ENCODE measurements around the gene RABEP2.

The RABEP2 gene

GRCh38 chr16:28915181-28915580, 9.9 kb downstream of the RABEP2 start:
- no peak overlapping the region for H3K4ac ChIP-seq (ENCODE audit: low read length)
- no peak overlapping the region for H3K14ac ChIP-seq (ENCODE audit: low read length)
- H2AK5ac ChIP-seq (ENCODE audit: low read depth, low read length) = no peak overlapping the region
- no peaks in the 10 kb centered on the region for H3K9me3 ChIP-seq (replicated peaks in 1 of 2; ENCODE audit: control insufficient read depth in 2 of 2, insufficient read depth in 1 of 2, low read depth in 1 of 2, low read length in 2 of 2)
- no peaks in the 10 kb centered on the region for H3K27me3 ChIP-seq (ENCODE audit: control insufficient read depth in 3 of 3, insufficient read depth in 3 of 3, low read depth in 1 of 3, low read length in 3 of 3)
- no peak overlapping the region for H2BK15ac ChIP-seq (ENCODE audit: low read length)
- H2BK12ac ChIP-seq (ENCODE audit: low read length) = no peak overlapping the region
- H3K4me2 ChIP-seq (ENCODE audit: insufficient read depth, low read length, poor library complexity, severe bottlenecking) = no peak overlapping the region
- H3K18ac ChIP-seq (ENCODE audit: low read length) = no peak overlapping the region
- DNase-seq (ENCODE audit: low spot score) = no peak
- no peak overlapping the region for H2BK5ac ChIP-seq (ENCODE audit: low read length)
- no peak overlapping the region for H3K4me3 ChIP-seq (ENCODE audit: low read length in 2 of 2)
- peaks cover 4 to 49% of the 10 kb centered on the region in 2 donors for H3K36me3 ChIP-seq (replicated peaks in 1 of 2; ENCODE audit: control insufficient read depth in 2 of 2, insufficient read depth in 2 of 2, low read length in 2 of 2)
- H3K9ac ChIP-seq (ENCODE audit: low read depth, low read length, poor library complexity) = no peak overlapping the region
- H4K91ac ChIP-seq (ENCODE audit: low read depth, low read length, poor library complexity) = no peak overlapping the region
- H4K8ac ChIP-seq (ENCODE audit: low read depth, low read length) = no peak overlapping the region
- no peak overlapping the region for H3K23ac ChIP-seq (ENCODE audit: low read depth, low read length, poor library complexity)
- H3K4me1 ChIP-seq (ENCODE audit: control insufficient read depth in 2 of 2, insufficient read depth in 1 of 2, low read depth in 1 of 2, low read length in 2 of 2) = no peaks in the 10 kb centered on the region
- H3K27ac ChIP-seq (replicated peaks; ENCODE audit: low read length) = no peak overlapping the region
- H3K79me1 ChIP-seq (ENCODE audit: low read depth, low read length) = peaks cover 2% of the 10 kb centered on the region
- H2AFZ ChIP-seq (ENCODE audit: low read length) = no peak overlapping the region
- H2BK120ac ChIP-seq (ENCODE audit: low read depth, low read length) = no peak overlapping the region

DNA sequence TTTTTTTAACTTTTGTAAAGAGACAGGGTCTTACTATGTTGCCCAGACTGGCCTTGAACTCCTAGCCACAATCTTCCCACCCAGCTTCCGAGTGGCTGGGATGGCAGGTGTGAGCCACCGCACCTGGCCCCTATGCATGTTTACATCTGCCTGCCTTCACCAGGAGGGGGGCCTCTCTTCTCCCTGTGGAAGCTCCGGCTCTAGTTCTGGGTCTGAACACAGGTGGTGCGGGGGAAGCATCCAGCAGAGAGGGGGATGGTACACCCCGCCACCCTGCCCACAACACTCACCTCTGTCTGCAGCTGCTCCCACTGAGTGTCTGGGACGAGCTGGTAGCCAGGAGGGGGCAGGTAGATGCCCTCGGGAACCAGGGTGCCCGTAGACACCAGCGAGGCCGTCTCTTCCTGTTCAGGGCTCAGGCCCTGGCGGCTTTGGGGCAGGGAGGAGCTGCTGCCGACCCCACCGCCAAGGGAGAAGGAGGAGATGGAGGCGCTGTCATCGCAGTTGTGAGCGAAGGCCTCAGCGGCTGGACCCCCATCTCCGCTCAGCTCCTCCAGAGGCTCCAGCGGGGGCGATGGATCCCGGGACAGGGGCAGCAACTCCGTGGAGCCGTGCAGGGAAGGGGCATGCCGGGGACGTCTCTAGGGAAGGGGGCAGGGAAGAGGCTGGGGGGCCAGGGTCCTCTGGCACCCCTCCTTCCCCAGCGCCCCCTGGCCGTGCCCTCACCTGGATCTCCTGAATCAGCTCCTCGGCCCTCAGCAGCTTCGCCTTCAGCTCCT, 10.9 kb downstream of the RABEP2 start:
- H2BK5ac ChIP-seq (ENCODE audit: low read length) = no peak overlapping the region

DNA sequence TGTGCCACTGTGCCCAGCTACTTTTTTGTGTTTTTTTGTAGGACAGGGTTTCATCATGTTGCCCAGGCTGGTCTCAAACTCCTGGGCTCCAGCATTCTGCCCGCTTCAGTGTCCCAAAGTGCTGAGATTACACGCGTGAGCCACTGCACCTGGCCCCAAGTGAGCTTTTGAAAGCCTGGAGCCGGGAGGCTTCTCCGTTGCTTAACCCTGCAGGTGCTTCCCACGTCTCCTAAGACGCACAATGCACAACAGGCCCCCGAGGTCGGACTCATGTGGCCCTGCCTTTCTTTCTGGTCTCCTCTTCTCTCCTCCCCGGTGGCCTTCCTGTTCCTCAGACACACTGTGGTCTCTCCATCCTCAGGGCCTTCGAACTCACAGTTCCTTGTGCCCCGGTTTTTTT, 12.5 kb downstream of the RABEP2 start:
- Histone ChIP-seq H3K9ac (ENCODE audit: low read depth, low read length, poor library complexity) (no peak overlapping the region), H2BK120ac (ENCODE audit: low read depth, low read length) (no peak overlapping the region), H2AK5ac (ENCODE audit: low read depth, low read length) (no peak overlapping the region), H3K4me2 (ENCODE audit: insufficient read depth, low read length, poor library complexity, severe bottlenecking) (no peak overlapping the region), H4K8ac (ENCODE audit: low read depth, low read length) (no peak overlapping the region), H3K14ac (ENCODE audit: low read length) (no peak overlapping the region), H3K36me3 (replicated peaks in 1 of 2; ENCODE audit: control insufficient read depth in 2 of 2, insufficient read depth in 2 of 2, low read length in 2 of 2) (peaks cover 6 to 41% of the 10 kb centered on the region in 2 donors), H2AFZ (ENCODE audit: low read length) (no peak overlapping the region), H3K27me3 (ENCODE audit: control insufficient read depth in 3 of 3, insufficient read depth in 3 of 3, low read depth in 1 of 3, low read length in 3 of 3) (no peaks in the 10 kb centered on the region), H3K9me3 (replicated peaks in 1 of 2; ENCODE audit: control insufficient read depth in 2 of 2, insufficient read depth in 1 of 2, low read depth in 1 of 2, low read length in 2 of 2) (no peaks in the 10 kb centered on the region), H3K23ac (ENCODE audit: low read depth, low read length, poor library complexity) (no peak overlapping the region), H4K91ac (ENCODE audit: low read depth, low read length, poor library complexity) (no peak overlapping the region), H3K4me3 (ENCODE audit: low read length in 2 of 2) (no peak overlapping the region), H2BK5ac (ENCODE audit: low read length) (no peak overlapping the region), H2BK15ac (ENCODE audit: low read length) (no peak overlapping the region), H3K79me1 (ENCODE audit: low read depth, low read length) (peaks cover 2% of the 10 kb centered on the region), H3K4ac (ENCODE audit: low read length) (no peak overlapping the region), H3K4me1 (ENCODE audit: control insufficient read depth in 2 of 2, insufficient read depth in 1 of 2, low read depth in 1 of 2, low read length in 2 of 2) (no peaks in the 10 kb centered on the region), H2BK12ac (ENCODE audit: low read length) (no peak overlapping the region), H3K27ac (replicated peaks; ENCODE audit: low read length) (no peak overlapping the region), H3K18ac (ENCODE audit: low read length) (no peak overlapping the region)
- no peak for DNase-seq (ENCODE audit: low spot score)
- WGBS, 2 donors (ENCODE audit: extremely low coverage in 2 of 2, insufficient read length in 2 of 2, insufficient replicate concordance in 1 of 2) = no CpG with 5 or more reads among the region's 12 CpGs

More for the DNA sequence above, 10.9 kb downstream of the RABEP2 start:
- Histone ChIP-seq H3K36me3 (replicated peaks in 1 of 2; ENCODE audit: control insufficient read depth in 2 of 2, insufficient read depth in 2 of 2, low read length in 2 of 2) (peaks cover 4 to 42% of the 10 kb centered on the region in 2 donors), H3K14ac (ENCODE audit: low read length) (no peak overlapping the region), H3K4ac (ENCODE audit: low read length) (no peak overlapping the region), H4K8ac (ENCODE audit: low read depth, low read length) (no peak overlapping the region), H2BK12ac (ENCODE audit: low read length) (peak overlapping the region; percentile 58), H3K9ac (ENCODE audit: low read depth, low read length, poor library complexity) (no peak overlapping the region), H3K4me3 (ENCODE audit: low read length in 2 of 2) (no peak overlapping the region), H2BK15ac (ENCODE audit: low read length) (no peak overlapping the region), H2AK5ac (ENCODE audit: low read depth, low read length) (peak overlapping the region; percentile 26), H3K9me3 (replicated peaks in 1 of 2; ENCODE audit: control insufficient read depth in 2 of 2, insufficient read depth in 1 of 2, low read depth in 1 of 2, low read length in 2 of 2) (no peaks in the 10 kb centered on the region), H3K23ac (ENCODE audit: low read depth, low read length, poor library complexity) (peak overlapping the region; percentile 20), H3K27ac (replicated peaks; ENCODE audit: low read length) (no peak overlapping the region), H3K27me3 (ENCODE audit: control insufficient read depth in 3 of 3, insufficient read depth in 3 of 3, low read depth in 1 of 3, low read length in 3 of 3) (no peaks in the 10 kb centered on the region), H3K4me2 (ENCODE audit: insufficient read depth, low read length, poor library complexity, severe bottlenecking) (no peak overlapping the region), H3K4me1 (ENCODE audit: control insufficient read depth in 2 of 2, insufficient read depth in 1 of 2, low read depth in 1 of 2, low read length in 2 of 2) (no peaks in the 10 kb centered on the region), H4K91ac (ENCODE audit: low read depth, low read length, poor library complexity) (no peak overlapping the region), H2BK120ac (ENCODE audit: low read depth, low read length) (no peak overlapping the region), H3K79me1 (ENCODE audit: low read depth, low read length) (peaks cover 2% of the 10 kb centered on the region), H2AFZ (ENCODE audit: low read length) (no peak overlapping the region), H3K18ac (ENCODE audit: low read length) (no peak overlapping the region)
- no CpG with 5 or more reads among the region's 29 CpGs for WGBS, 2 donors (ENCODE audit: extremely low coverage in 2 of 2, insufficient read length in 2 of 2, insufficient replicate concordance in 1 of 2)
- no peak for DNase-seq (ENCODE audit: low spot score)

GRCh38 chr16:28910086-28911031, 14.7 kb downstream of the RABEP2 start:
- Histone ChIP-seq H3K27me3 (ENCODE audit: control insufficient read depth in 3 of 3, insufficient read depth in 3 of 3, low read depth in 1 of 3, low read length in 3 of 3) (no peaks in the 10 kb centered on the region), H4K8ac (ENCODE audit: low read depth, low read length) (no peak overlapping the region), H3K4ac (ENCODE audit: low read length) (no peak overlapping the region), H3K9me3 (replicated peaks in 1 of 2; ENCODE audit: control insufficient read depth in 2 of 2, insufficient read depth in 1 of 2, low read depth in 1 of 2, low read length in 2 of 2) (no peaks in the 10 kb centered on the region), H2BK120ac (ENCODE audit: low read depth, low read length) (no peak overlapping the region), H3K18ac (ENCODE audit: low read length) (no peak overlapping the region), H3K4me3 (ENCODE audit: low read length in 2 of 2) (no peak overlapping the region), H2BK15ac (ENCODE audit: low read length) (no peak overlapping the region), H4K91ac (ENCODE audit: low read depth, low read length, poor library complexity) (no peak overlapping the region), H3K14ac (ENCODE audit: low read length) (no peak overlapping the region), H2AFZ (ENCODE audit: low read length) (no peak overlapping the region), H3K79me1 (ENCODE audit: low read depth, low read length) (peaks cover 2% of the 10 kb centered on the region), H3K36me3 (replicated peaks in 1 of 2; ENCODE audit: control insufficient read depth in 2 of 2, insufficient read depth in 2 of 2, low read length in 2 of 2) (peaks cover 6 to 25% of the 10 kb centered on the region in 2 donors), H3K27ac (replicated peaks; ENCODE audit: low read length) (no peak overlapping the region), H3K4me2 (ENCODE audit: insufficient read depth, low read length, poor library complexity, severe bottlenecking) (no peak overlapping the region), H3K4me1 (ENCODE audit: control insufficient read depth in 2 of 2, insufficient read depth in 1 of 2, low read depth in 1 of 2, low read length in 2 of 2) (no peaks in the 10 kb centered on the region), H3K9ac (ENCODE audit: low read depth, low read length, poor library complexity) (peak overlapping the region; percentile 60), H2BK12ac (ENCODE audit: low read length) (peak overlapping the region; percentile 22), H2AK5ac (ENCODE audit: low read depth, low read length) (no peak overlapping the region), H2BK5ac (ENCODE audit: low read length) (peak overlapping the region; percentile 13), H3K23ac (ENCODE audit: low read depth, low read length, poor library complexity) (peak overlapping the region; percentile 80)
- no peak for DNase-seq (ENCODE audit: low spot score)
- WGBS, 2 donors (ENCODE audit: extremely low coverage in 2 of 2, insufficient read length in 2 of 2, insufficient replicate concordance in 1 of 2) = no CpG with 5 or more reads among the region's 19 CpGs
